C4-2B (cell line): ENCODE results near the gene PPP2R2B.

Experiments
- ZFX ChIP-seq: fragments of 450-650 bp; IDR thresholded peaks from 2 replicates; pipeline ENCODE4 v1.6.1; 2017
- TF ChIP-seq, protein P1 (sequence below): fragments of 450-650 bp; conservative IDR thresholded peaks from 2 replicates; pipeline ENCODE4 v1.5.1; 2017; ENCODE audit warnings: mild to moderate bottlenecking

DNA sequence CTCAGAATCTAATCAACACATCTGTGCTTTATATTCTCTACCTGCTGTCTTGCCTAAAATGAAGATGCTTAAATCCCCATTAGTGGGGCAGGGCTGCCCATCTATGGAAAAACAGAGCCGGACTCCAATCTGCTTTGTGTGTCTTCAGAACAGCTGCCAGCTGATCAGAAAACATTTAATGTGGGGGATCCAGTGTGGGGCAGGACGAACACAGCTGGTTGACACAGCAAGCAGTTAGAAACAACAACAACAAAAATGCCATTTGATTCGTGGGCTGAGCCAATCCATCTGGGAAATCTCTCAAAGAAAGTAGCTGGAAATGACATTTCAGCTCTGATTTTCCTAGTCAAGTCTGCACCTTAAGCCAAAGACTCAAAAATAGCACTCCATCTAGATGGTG lies 99.8 kb downstream of the PPP2R2B start:
- TF ChIP-seq, protein P1, sequence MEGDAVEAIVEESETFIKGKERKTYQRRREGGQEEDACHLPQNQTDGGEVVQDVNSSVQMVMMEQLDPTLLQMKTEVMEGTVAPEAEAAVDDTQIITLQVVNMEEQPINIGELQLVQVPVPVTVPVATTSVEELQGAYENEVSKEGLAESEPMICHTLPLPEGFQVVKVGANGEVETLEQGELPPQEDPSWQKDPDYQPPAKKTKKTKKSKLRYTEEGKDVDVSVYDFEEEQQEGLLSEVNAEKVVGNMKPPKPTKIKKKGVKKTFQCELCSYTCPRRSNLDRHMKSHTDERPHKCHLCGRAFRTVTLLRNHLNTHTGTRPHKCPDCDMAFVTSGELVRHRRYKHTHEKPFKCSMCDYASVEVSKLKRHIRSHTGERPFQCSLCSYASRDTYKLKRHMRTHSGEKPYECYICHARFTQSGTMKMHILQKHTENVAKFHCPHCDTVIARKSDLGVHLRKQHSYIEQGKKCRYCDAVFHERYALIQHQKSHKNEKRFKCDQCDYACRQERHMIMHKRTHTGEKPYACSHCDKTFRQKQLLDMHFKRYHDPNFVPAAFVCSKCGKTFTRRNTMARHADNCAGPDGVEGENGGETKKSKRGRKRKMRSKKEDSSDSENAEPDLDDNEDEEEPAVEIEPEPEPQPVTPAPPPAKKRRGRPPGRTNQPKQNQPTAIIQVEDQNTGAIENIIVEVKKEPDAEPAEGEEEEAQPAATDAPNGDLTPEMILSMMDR = no peak
- TF ChIP-seq ZFX = no peak
